IPS-NIHi7 (cell line): ENCODE measurements around the gene PRKCA.
"Not testable (repeated sequence)": the region's sequence is repeated elsewhere in the genome, so short reads cannot be mapped to it uniquely, and the experiment has no call there.

Source experiments
- DNase-seq: peaks from one replicate; pipeline ENCODE4 v3.0.0; 2012; ENCODE audit warnings: mixed read lengths; ENCODE audit errors: extremely low spot score

Gene PRKCA

GRCh38 chr17:66351701-66352100 is 49.3 kb downstream of the PRKCA start:
- no peak for DNase-seq

GRCh38 chr17:66353937-66354401 is 51.6 kb downstream of the PRKCA start:
- no peak for DNase-seq

DNA sequence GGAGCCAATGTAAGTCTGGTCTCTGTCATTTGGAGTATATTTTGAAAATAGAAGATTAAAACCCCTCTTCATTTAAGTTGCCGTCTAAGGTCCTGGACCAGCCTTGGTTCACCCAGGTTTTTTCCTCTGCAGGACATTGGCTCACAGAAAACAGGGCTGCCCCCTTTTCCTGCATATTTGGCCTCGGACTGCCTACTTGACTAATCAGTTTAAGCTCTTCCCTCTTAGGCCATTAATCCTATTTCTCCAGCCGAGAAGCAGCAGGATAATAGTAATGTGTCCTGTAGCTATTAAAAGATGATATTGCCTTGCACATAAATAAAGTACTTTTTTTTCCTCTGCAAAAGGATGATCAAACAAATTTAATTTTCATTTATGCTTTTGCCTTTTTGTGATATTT is 52.1 kb downstream of the PRKCA start:
- no peak for DNase-seq

DNA sequence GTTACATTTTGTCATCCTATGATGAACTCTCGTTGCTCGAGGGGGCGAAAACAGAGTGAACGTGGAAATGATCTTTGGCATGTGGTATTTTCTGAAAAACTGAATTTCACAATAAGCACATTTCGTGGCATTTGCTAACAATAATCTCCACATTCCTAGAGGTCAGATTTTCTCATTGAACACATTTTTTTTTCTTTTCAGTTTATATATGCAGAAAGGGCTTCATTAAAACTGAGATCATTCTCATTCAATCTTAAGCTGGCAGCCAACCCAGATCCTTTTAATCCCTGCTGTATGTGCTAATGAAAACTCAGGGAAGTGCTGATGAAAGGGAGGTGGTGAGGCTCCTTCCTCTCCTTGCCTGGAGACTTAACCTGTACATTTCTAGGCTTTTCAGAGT is 52.6 kb downstream of the PRKCA start:
- DNase-seq: no peak

GRCh38 chr17:66355510-66355909 is 53.1 kb downstream of the PRKCA start:
- no peak for DNase-seq

DNA sequence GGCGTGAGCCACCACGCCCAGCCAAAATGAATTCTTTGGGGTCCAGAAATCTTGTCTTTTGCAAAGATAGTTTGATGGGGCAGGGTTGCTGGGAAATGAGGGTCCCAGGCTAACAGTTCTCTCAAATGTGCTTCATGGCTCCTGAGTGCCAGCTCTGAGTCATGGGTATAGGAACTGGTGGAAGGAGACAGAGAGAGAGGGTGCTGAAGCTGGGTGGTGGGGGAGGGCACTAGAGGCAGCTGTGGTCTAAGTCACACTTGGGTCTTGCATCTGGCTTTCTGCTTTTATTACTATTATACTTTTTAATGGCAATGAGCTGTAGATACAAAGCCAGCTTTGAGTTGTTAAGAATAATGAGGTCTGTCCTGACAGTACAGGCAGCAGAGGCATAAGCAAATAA is 54.6 kb downstream of the PRKCA start:
- no peak for DNase-seq

DNA sequence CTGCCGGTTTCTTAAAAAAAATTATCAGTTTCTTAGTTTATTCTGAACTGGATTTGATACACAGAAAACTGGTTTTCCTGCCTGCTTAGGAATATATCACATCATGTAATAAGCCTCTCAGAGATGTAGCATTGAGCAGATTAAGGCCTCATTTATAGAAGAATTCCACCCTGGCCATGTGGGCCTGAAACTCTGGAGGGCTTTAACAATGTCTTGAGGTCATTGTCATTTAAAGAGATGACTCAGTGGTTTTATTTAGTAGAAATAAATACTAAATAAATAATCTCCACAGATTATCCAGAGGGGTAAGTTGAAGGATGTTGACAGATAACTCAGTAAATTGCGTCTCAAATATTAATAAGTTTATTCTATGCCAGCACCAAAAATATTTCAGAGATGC is 56.9 kb downstream of the PRKCA start:
- no peak for DNase-seq

- not testable (repeated sequence) for DNase-seq
These were observed 58.6 kb downstream of the PRKCA start for GRCh38 chr17:66360961-66361565.

GRCh38 chr17:66364508-66364907 is 62.1 kb downstream of the PRKCA start:
- no peak for DNase-seq

GRCh38 chr17:66364990-66365490 is 62.6 kb downstream of the PRKCA start:
- no peak for DNase-seq

- DNase-seq: no peak
These were observed 63.5 kb downstream of the PRKCA start for GRCh38 chr17:66365903-66366302.

DNA sequence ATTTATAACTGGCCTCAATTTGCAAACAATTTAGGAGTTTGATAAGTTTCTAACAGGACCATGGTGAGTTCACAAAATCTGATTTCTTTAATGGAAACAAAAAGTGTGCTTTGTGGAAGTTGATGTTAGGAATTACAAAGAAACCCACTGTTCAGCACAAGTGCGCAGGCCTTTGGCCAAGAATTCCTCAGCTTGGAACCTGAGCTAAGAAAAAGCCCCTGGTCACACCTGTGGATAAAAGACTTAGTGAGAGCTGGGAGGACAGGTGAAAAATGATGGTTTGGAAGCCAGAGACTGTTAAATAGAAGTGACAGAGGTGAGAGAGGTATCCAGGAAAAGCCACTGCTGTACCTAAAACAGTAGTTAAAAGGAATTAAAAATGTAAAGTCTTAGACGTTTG is 64.7 kb downstream of the PRKCA start:
- no peak for DNase-seq

GRCh38 chr17:66369830-66370229 is 67.4 kb downstream of the PRKCA start:
- DNase-seq: no peak

DNA sequence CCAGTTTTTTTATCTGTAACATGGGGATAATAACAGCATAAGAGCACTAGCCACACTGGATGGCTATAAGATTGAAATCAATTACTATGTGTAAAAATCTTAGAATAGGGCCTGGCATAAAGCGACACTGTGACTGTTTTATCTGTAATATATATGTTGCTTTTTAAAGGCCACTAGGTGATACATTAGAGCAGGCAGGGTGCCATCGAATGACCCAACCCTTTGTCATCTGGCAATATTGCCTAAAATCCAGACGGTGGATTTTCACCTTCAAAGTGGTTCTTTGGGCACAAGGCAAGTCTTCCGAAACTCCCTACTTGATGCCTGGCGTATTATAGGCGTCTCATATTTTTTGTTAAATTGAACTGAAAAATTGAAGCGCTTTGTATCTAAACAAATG is 69.1 kb downstream of the PRKCA start:
- DNase-seq: no peak

GRCh38 chr17:66372182-66372581 is 69.8 kb downstream of the PRKCA start:
- DNase-seq: no peak

- DNase-seq: no peak
These were observed 70.7 kb downstream of the PRKCA start for GRCh38 chr17:66373079-66373478.

DNA sequence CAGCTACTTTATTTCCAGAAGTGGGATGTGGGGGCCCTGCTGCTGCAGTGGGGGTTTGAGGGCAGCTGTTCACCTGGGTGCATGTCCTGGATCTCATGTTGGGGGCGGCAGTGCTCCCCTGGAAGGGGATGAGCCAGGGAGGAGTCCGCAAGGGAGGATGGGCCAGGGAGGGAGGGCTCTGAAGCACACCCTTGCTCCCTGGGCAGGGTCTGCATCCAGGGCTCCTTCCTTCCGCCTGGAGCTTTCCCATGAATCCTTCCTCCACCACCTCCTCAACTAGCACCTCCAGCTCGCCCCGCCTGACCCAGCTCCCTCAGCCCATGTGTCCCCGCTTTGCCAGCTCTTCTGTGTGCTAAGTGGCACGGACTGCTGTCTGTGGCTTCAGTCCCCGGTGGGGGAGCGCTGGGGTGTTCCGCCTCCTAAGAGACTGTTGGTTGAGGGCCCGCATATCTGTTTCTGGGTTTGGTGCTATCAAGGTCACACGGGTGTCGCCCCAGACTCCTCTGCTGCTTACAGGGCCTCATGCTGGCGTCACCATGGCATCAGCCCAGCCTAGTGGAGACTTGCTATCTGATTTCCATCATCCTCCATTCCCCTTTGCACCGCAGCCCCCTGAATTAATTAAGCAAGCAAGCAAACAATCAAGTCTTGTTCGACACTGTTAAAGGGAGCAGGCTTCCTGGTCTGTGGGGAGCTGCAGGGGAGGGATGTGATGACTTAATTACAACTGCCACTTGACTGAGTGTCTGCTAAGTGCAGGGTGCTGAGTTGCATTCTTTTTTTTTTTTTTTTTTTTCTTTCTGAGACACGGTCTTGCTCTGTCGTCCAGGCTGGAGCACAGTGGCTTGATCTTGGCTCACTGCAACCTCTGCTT is 71.8 kb downstream of the PRKCA start:
- DNase-seq: no peak

GRCh38 chr17:66375121-66375520 is 72.7 kb downstream of the PRKCA start:
- DNase-seq: no peak

- DNase-seq: no peak
These were observed 75.9 kb downstream of the PRKCA start for GRCh38 chr17:66378296-66378695.

DNA sequence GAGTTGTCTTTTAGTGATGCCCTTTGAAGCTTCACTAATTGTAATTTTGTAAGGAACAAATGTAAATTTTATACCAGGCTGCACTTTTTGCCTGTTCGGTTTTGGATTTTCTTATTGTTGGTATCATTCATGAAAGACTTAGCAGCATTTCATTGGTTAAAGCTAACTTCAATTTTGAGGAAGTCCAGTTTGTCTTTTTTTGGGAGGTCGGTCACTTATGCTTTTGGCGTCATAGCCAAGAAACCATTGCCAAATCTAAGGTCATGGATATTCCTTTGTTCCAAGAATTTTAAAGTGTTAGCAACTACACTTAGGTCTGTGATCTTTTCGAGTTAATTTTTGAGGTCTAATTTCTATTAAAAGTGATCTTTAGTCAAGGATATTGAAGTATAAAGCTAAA is 77.1 kb downstream of the PRKCA start:
- DNase-seq: no peak

GRCh38 chr17:66379996-66380395 is 77.6 kb downstream of the PRKCA start:
- no peak for DNase-seq

GRCh38 chr17:66381701-66382362 is 79.4 kb downstream of the PRKCA start:
- DNase-seq: no peak

DNA sequence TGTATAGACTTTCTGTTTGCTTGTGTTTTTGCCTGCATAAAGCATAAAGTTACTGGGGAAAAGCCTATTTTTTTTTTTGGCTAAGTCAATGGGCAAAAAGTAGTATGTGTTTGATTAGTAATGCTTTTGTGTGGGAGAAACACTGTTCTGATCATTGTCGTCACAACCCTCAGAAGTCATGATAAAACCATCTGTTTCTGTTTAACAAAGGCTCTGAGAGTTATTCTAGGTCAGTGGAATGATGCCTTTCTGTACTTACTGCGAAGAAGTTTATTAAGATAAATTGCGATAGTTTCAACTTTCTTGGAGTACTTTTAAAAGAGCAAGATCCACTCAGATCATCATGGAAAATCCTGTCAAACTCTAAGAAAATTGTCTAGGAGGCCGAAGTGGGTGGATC is 80.9 kb downstream of the PRKCA start:
- no peak for DNase-seq
